Dendritic cell treated with granulocyte-macrophage colony-stimulating factor and Interleukin-4, amounts not matched to agents 40 ng/mL and 50 ng/mL, for 4 days (primary cell): ENCODE measurements around the gene FKBP1B.

ENCODE experiments used
- H3K27ac Mint-ChIP-seq: one replicate; pipeline ENCODE4 v1.8.0; 2022; ENCODE audit warnings: mild to moderate bottlenecking, mixed read lengths
- H3K27me3 Mint-ChIP-seq: one replicate; pipeline ENCODE4 v1.8.0; 2022; ENCODE audit warnings: mild to moderate bottlenecking, mixed read lengths
- H3K36me3 Mint-ChIP-seq: one replicate; pipeline ENCODE4 v1.8.0; 2022; ENCODE audit warnings: low read depth, mixed read lengths
- H3K4me1 Mint-ChIP-seq: one replicate; pipeline ENCODE4 v1.8.0; 2022; ENCODE audit warnings: low read depth, mixed read lengths
- H3K4me3 Mint-ChIP-seq: one replicate; pipeline ENCODE4 v1.8.0; 2022; ENCODE audit warnings: mild to moderate bottlenecking, moderate library complexity, mixed read lengths
- H3K9me3 Mint-ChIP-seq: one replicate; pipeline ENCODE4 v1.8.0; 2022; ENCODE audit warnings: mixed read lengths
- intact Hi-C: fragments of 100-400 bp; cut with micrococcal nuclease; formaldehyde crosslinking; loops from one replicate; pipeline ENCODE4 v1.15.0; 2022

FKBP1B gene

DNA sequence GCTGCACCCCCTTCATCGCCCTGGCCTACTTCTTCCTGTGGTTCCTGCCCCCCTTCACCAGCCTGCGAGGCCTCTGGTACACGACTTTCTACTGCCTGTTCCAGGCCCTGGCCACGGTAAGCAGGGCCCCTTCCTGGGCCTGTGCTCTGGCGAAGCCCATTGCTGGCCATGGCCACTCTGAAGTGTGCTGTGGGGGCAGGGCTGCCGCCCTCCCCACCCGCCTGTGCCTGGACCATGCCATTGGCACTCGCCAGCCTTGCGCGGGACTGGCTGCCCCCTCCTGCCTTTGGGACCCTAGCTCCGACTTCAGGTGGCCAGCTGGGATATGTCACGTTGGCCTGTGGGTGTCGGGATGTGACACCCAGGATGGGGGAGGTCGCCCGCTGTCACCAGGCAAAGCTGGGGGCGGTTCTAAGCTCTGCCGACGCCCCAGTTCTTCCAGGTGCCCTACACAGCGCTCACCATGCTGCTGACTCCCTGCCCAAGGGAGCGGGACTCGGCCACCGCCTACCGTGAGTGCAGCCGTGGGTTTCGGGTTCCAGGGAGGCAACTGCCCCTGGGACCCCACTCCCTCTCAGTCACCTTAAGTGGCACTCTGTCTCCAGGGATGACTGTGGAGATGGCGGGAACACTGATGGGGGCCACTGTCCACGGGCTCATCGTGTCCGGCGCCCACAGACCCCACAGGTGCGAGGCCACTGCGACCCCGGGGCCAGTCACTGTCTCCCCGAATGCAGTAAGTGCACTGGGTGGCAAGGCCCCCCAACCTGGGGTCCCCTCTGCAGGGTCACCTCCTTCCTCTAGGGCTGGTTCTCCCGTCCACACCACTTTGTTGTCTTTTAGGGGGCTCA is 32.5 kb upstream of the FKBP1B start:
- Mint-ChIP-seq H3K4me3 (no peak overlapping the region), H3K27ac (no peak overlapping the region), H3K4me1 (peaks cover 9% of the 10 kb centered on the region), H3K27me3 (peaks cover 10% of the 10 kb centered on the region), H3K36me3 (peaks cover 3% of the 10 kb centered on the region), H3K9me3 (no peaks in the 10 kb centered on the region)
- intact Hi-C loops, result no loop called here

DNA sequence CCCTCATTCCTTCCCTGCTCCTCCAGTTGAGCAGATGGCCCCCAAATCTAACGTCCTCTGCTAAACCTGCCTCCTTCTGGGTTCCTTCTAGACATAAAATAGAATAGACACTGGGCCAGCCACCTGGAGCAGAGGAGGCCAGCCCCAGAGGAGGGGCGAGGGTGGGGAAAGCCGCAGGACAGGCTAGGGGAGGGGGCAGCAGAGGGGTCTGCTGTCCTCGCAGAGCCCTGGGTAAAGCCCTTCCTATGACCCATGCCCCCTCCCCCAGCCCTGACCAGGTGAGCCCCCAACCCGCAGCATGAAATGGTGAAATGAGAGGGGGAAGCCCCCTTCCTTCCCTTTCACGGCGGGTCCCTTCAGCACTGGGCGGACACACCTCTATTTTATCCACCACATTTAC is 31.8 kb upstream of the FKBP1B start:
- peaks cover 4% of the 10 kb centered on the region for H3K27me3 Mint-ChIP-seq
- H3K27ac Mint-ChIP-seq, result no peak overlapping the region
- intact Hi-C loops, result no loop called here
- no peak overlapping the region for H3K4me3 Mint-ChIP-seq
- peaks cover 5% of the 10 kb centered on the region for H3K4me1 Mint-ChIP-seq
- H3K36me3 Mint-ChIP-seq, result peaks cover 10% of the 10 kb centered on the region
- H3K9me3 Mint-ChIP-seq, result no peaks in the 10 kb centered on the region

DNA sequence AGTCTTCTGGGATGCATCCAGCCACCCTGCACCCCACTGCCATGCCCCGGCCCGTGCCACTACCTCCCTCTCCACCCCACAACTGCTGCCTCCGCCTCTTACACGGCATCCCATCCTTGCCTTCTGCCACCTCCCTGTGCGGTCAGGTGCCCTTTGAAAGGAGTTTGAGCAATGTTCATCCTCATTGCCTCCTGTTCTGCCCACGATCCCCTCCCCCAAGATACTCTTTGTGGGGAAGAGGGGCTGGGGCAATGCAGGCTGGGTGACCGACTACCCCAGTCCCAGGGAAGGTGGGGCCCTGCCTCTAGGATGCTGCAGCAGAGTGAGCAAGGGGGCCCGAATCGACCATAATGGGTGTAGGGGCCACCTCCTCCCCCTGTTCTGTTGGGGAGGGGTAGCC is 31.3 kb upstream of the FKBP1B start:
- Mint-ChIP-seq H3K36me3 (peaks cover 15% of the 10 kb centered on the region), H3K27me3 (no peaks in the 10 kb centered on the region), H3K4me1 (peaks cover under 1% of the 10 kb centered on the region), H3K27ac (no peak overlapping the region), H3K4me3 (no peak overlapping the region), H3K9me3 (no peaks in the 10 kb centered on the region)
- intact Hi-C loops, result no loop called here

DNA sequence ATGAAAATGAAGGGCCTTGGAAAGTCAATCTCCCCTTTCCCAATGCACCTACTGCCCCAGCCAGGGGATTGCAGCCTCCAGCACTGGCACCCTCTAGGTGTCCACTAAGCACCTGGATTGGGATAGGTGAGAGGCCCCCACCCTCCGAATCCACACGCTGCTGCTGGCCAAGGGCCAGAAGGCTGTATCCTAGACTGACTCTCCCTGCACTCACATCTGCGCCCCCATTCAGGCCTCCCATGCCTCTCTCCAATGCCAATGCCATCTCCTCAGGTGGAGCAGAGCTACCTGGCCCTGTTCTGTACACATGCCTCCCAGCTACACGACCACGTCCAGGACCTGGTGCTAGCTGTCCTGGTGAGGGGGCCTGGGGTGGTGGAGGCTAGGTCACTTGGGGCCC is 29.8 kb upstream of the FKBP1B start:
- Mint-ChIP-seq H3K36me3 (peaks cover 23% of the 10 kb centered on the region), H3K27me3 (no peaks in the 10 kb centered on the region), H3K4me1 (no peaks in the 10 kb centered on the region), H3K27ac (no peak overlapping the region), H3K4me3 (no peak overlapping the region), H3K9me3 (no peaks in the 10 kb centered on the region)
- intact Hi-C loops, result no loop called here

DNA sequence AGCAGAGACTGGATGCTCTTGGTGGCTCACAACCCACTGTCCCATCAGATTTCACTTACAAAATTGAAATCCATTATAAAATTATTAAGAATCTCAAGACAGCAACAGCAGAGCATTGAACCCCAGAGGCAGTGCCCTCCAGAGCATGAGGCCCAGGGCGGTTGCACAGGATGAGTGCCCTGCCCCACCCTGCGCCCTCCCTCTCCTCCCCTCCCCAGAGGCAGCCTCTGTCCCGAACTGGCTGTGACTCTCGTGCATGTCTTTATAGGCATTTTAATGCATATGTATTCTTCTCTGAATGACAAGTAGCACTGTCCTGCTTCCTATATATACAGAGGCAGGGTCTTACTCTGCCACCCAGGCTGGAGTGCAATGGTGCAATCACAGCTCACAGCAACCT is 29.3 kb upstream of the FKBP1B start:
- Mint-ChIP-seq H3K9me3 (no peaks in the 10 kb centered on the region), H3K27me3 (no peaks in the 10 kb centered on the region), H3K36me3 (peaks cover 28% of the 10 kb centered on the region), H3K27ac (no peak overlapping the region), H3K4me1 (no peaks in the 10 kb centered on the region), H3K4me3 (no peak overlapping the region)
- intact Hi-C loops, result no loop called here

DNA sequence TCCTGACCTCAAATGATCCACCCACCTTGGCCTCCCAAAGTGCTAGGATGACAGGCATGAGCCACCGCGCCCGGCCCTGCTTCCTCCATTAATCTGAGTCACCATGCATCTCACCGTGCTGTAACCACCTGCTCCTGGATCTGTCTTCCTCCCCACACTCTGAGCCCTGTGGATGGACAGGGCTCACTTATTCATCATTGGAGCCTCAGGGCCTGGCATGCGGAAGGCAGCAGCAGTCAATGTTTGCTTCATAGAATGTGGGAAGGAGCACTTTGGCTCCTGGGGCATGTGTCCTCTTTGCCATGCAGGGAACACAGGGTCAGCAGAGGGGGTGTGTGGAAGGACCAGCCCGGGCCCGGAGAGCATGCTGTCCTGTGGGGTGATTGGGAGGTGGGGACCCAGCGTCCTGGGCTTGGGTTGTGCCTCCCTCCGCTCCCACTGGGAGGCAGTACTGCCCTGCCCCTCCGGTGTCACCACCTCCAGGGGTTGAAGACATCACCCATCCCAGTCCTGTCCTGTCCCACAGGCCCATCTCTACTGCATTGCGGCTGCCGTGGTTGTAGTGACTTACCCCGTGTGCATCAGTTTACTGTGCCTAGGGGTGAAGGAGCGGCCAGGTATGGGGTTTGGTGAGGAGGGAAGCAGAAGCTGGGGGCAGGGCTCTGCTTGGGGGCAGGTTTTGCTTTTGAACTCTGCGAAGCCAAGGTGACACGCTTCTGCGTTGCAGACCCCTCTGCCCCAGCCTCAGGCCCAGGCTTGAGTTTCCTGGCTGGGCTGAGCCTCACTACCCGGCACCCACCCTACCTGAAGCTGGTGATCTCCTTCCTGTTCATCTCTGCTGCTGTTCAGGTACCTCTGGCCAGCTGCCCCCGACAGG is 28.2 kb upstream of the FKBP1B start:
- Mint-ChIP-seq H3K36me3 (peaks cover 28% of the 10 kb centered on the region), H3K9me3 (no peaks in the 10 kb centered on the region), H3K4me3 (no peak overlapping the region), H3K27ac (no peak overlapping the region), H3K4me1 (no peaks in the 10 kb centered on the region), H3K27me3 (no peaks in the 10 kb centered on the region)
- intact Hi-C loops, result no loop called here

DNA sequence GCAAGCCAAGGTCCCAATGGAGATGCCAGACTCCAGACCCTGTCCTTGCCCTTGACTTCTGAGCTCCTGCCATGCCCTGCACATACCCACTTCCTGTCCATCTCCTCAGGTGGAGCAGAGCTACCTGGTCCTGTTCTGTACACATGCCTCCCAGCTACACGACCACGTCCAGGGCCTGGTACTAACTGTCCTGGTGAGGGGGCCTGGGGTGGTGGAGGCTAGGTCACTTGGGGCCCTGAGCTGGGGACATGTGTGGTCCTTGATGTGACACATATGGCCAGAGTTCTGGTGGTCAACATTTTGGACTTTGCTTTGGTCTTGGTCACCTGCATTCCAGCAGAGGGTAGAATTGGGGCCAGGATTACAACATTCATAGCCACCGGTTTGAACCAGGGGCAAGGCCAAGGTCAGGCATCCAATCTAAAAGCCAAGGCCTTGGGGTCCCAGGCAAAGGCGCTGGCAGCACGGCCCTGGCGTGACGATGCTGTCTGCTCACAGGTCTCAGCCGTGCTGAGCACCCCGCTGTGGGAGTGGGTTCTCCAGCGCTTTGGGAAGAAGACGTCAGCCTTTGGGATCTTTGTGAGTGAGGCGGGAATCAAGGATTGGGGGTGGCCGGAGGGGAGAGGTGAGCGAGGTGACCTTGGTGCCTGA is 27.1 kb upstream of the FKBP1B start:
- Mint-ChIP-seq H3K4me3 (no peak overlapping the region), H3K9me3 (no peaks in the 10 kb centered on the region), H3K27ac (no peak overlapping the region), H3K27me3 (no peaks in the 10 kb centered on the region), H3K4me1 (no peaks in the 10 kb centered on the region), H3K36me3 (peaks cover 28% of the 10 kb centered on the region)
- intact Hi-C loops, result no loop called here

GRCh38 chr2:24022975-24023575 is 26.5 kb upstream of the FKBP1B start:
- Mint-ChIP-seq H3K4me1 (no peaks in the 10 kb centered on the region), H3K4me3 (no peak overlapping the region), H3K27me3 (no peaks in the 10 kb centered on the region), H3K27ac (no peak overlapping the region), H3K36me3 (peaks cover 28% of the 10 kb centered on the region), H3K9me3 (no peaks in the 10 kb centered on the region)
- intact Hi-C loops, result no loop called here

- H3K4me3 Mint-ChIP-seq, result no peak overlapping the region
- intact Hi-C loops, result no loop called here
- H3K27me3 Mint-ChIP-seq, result no peaks in the 10 kb centered on the region
- H3K27ac Mint-ChIP-seq, result no peak overlapping the region
- peaks cover 35% of the 10 kb centered on the region for H3K36me3 Mint-ChIP-seq
- H3K9me3 Mint-ChIP-seq, result no peaks in the 10 kb centered on the region
- H3K4me1 Mint-ChIP-seq, result no peaks in the 10 kb centered on the region
Measured at GRCh38 chr2:24024018-24024417, 25.5 kb upstream of the FKBP1B start.

- Mint-ChIP-seq H3K27ac (no peak overlapping the region), H3K36me3 (peaks cover 46% of the 10 kb centered on the region), H3K9me3 (no peaks in the 10 kb centered on the region), H3K27me3 (no peaks in the 10 kb centered on the region), H3K4me1 (no peaks in the 10 kb centered on the region), H3K4me3 (no peak overlapping the region)
- intact Hi-C loops, result no loop called here
Measured at GRCh38 chr2:24024996-24025663, 24.4 kb upstream of the FKBP1B start.

- no peaks in the 10 kb centered on the region for H3K4me1 Mint-ChIP-seq
- no peak overlapping the region for H3K4me3 Mint-ChIP-seq
- H3K9me3 Mint-ChIP-seq, result no peaks in the 10 kb centered on the region
- intact Hi-C loops, result no loop called here
- H3K36me3 Mint-ChIP-seq, result peaks cover 57% of the 10 kb centered on the region
- H3K27me3 Mint-ChIP-seq, result no peaks in the 10 kb centered on the region
- no peak overlapping the region for H3K27ac Mint-ChIP-seq
Measured at GRCh38 chr2:24026233-24026632, 23.3 kb upstream of the FKBP1B start.

GRCh38 chr2:24038786-24039499 is 10.6 kb upstream of the FKBP1B start:
- Mint-ChIP-seq H3K36me3 (peaks cover 18% of the 10 kb centered on the region), H3K27me3 (no peaks in the 10 kb centered on the region)

GRCh38 chr2:24040511-24040910 is 9.0 kb upstream of the FKBP1B start:
- H3K4me1 Mint-ChIP-seq, result peaks cover 5% of the 10 kb centered on the region
- H3K27ac Mint-ChIP-seq, result no peak overlapping the region
- H3K27me3 Mint-ChIP-seq, result no peaks in the 10 kb centered on the region
- intact Hi-C loops, result no loop called here
- H3K36me3 Mint-ChIP-seq, result peaks cover 18% of the 10 kb centered on the region
- no peaks in the 10 kb centered on the region for H3K9me3 Mint-ChIP-seq
- no peak overlapping the region for H3K4me3 Mint-ChIP-seq

More at GRCh38 chr2:24038786-24039499, 10.6 kb upstream of the FKBP1B start:
- H3K9me3 Mint-ChIP-seq, result no peaks in the 10 kb centered on the region
- intact Hi-C loops, result no loop called here
- no peaks in the 10 kb centered on the region for H3K4me1 Mint-ChIP-seq
- H3K4me3 Mint-ChIP-seq, result no peak overlapping the region
- no peak overlapping the region for H3K27ac Mint-ChIP-seq
